Colonic mucosa (tissue), 4 donors: ENCODE data around the gene U2AF2. TPM values are rescaled to one million over a fixed set of nuclear protein-coding genes. Genes with fewer than 3 reads are reported as not detected.
A peak's percentile ranks its signal among the peaks of the same experiment; 100 is the strongest.

Experiments
- DNase-seq: peaks from one replicate; pipeline ENCODE4 v3.0.0-alpha.2; 2020
- H3K27ac ChIP-seq: fragments of 200-600 bp; one replicate; pipeline ENCODE4 v1.8.0; 2021
- H3K27me3 ChIP-seq: fragments of 200-600 bp; one replicate; pipeline ENCODE4 v1.8.0; 2021
- H3K36me3 ChIP-seq: fragments of 200-600 bp; one replicate; pipeline ENCODE4 v1.8.0; 2021
- H3K4me1 ChIP-seq: fragments of 200-600 bp; one replicate; pipeline ENCODE4 v1.8.0; 2021; ENCODE audit warnings: mild to moderate bottlenecking
- H3K4me3 ChIP-seq: fragments of 200-600 bp; one replicate; pipeline ENCODE4 v1.8.0; 2021
- H3K9ac ChIP-seq, 2 donors: one replicate each; pipeline ENCODE4 v1.7.0; 2013; ENCODE audit warnings: control low read depth in 2 of 2, low read depth in 2 of 2, low read length in 2 of 2
- H3K9me3 ChIP-seq: fragments of 200-600 bp; one replicate; pipeline ENCODE4 v1.8.0; 2021
- CTCF ChIP-seq: fragments of 200-600 bp; IDR thresholded peaks from one replicate; pipeline ENCODE4 v1.8.0; 2022; ENCODE audit warnings: antibody characterized with exemption, mild to moderate bottlenecking
- intact Hi-C: fragments of 100-400 bp; cut with DNase I; formaldehyde crosslinking; loops from one replicate; pipeline ENCODE4 v1.14.1; 2022
- total RNA-seq, 2 donors: library from RNA; stranded (reverse); fragmentation: NEBNext Ultra II Directional in 1 of 2; extraction: Animal tissue kit (Norgen Biotek cat#: 25700) in 1 of 2; gene quantifications; one replicate each; pipeline ENCODE4 v1.2.1, GENCODE V29; 2021
- donor health status: healthy.
- donor health status: DM: no; HTN: no; CAD: no.
- donor health status: DM: no; HTN: no; CAD: no.

The U2AF2 gene
- total RNA-seq, 2 donors from 2014 or later: 146 to 289 TPM

- no peak for DNase-seq
- H3K36me3 ChIP-seq: no peaks in the 10 kb centered on the region
- intact Hi-C loops: no loop called here
- H3K27me3 ChIP-seq: no peaks in the 10 kb centered on the region
- peak overlapping the region; percentile 81 for H3K4me3 ChIP-seq
- peaks cover 34% of the 10 kb centered on the region for H3K4me1 ChIP-seq
- peak overlapping the region; percentile 78 to 84 for H3K9ac ChIP-seq
- TF ChIP-seq CTCF: no peak
- no peaks in the 10 kb centered on the region for H3K9me3 ChIP-seq
- H3K27ac ChIP-seq: peak overlapping the region; percentile 76
These were observed 10.5 kb upstream of the U2AF2 start for GRCh38 chr19:55644191-55644833.

GRCh38 chr19:55644842-55645511, 9.9 kb upstream of the U2AF2 start:
- Histone ChIP-seq H3K9ac (peak overlapping the region; percentile 78 to 84), H3K9me3 (no peaks in the 10 kb centered on the region), H3K4me1 (peaks cover 32% of the 10 kb centered on the region), H3K4me3 (no peak overlapping the region), H3K27me3 (no peaks in the 10 kb centered on the region), H3K27ac (no peak overlapping the region), H3K36me3 (no peaks in the 10 kb centered on the region)
- intact Hi-C loops: no loop called here
- no peak for TF ChIP-seq CTCF
- DNase-seq: no peak

GRCh38 chr19:55645512-55645881, 9.3 kb upstream of the U2AF2 start:
- H3K4me3 ChIP-seq: no peak overlapping the region
- intact Hi-C loops: no loop called here
- H3K36me3 ChIP-seq: no peaks in the 10 kb centered on the region
- no peak overlapping the region for H3K27ac ChIP-seq
- no peak for DNase-seq
- H3K9me3 ChIP-seq: no peaks in the 10 kb centered on the region
- H3K9ac ChIP-seq: no peak overlapping the region
- peaks cover 27% of the 10 kb centered on the region for H3K4me1 ChIP-seq
- H3K27me3 ChIP-seq: no peaks in the 10 kb centered on the region
- no peak for TF ChIP-seq CTCF

GRCh38 chr19:55646889-55647731, 7.7 kb upstream of the U2AF2 start:
- intact Hi-C loops: no loop called here
- Histone ChIP-seq H3K9me3 (no peaks in the 10 kb centered on the region), H3K36me3 (no peaks in the 10 kb centered on the region), H3K27ac (peak overlapping the region; percentile 10), H3K27me3 (no peaks in the 10 kb centered on the region), H3K4me1 (peaks cover 22% of the 10 kb centered on the region), H3K9ac (peak overlapping the region; percentile 74 to 75), H3K4me3 (peak overlapping the region; percentile 51)
- DNase-seq: no peak
- no peak for TF ChIP-seq CTCF

- no peaks in the 10 kb centered on the region for H3K27me3 ChIP-seq
- intact Hi-C loops: no loop called here
- peak within 1 kb of the TSS; percentile 74 to 75 for H3K9ac ChIP-seq
- peak within 1 kb of the TSS; percentile 10 for H3K27ac ChIP-seq
- peak; percentile 63 for DNase-seq
- TF ChIP-seq CTCF: no peak
- H3K9me3 ChIP-seq: no peaks in the 10 kb centered on the region
- peak within 1 kb of the TSS; percentile 51 for H3K4me3 ChIP-seq
- peaks cover 14% of the 10 kb centered on the region for H3K4me1 ChIP-seq
- no peaks in the 10 kb centered on the region for H3K36me3 ChIP-seq
These were observed 6.9 kb upstream of the U2AF2 start, which contains the start of gene CCDC106 for GRCh38 chr19:55647732-55648584. Gene CCDC106 (plus strand): TSS chr19:55648212. CDS start chr19:55649047, 835 bp downstream.
